IPS-18a (cell line): ENCODE data around the gene OR5AP2.
"Not testable (repeated sequence)": the region's sequence is repeated elsewhere in the genome, so short reads cannot be mapped to it uniquely, and the experiment has no call there.

ENCODE experiments used
- H3K27ac ChIP-seq: one replicate; pipeline ENCODE4 v1.5.1; 2013; ENCODE audit warnings: low read length
- H3K27me3 ChIP-seq: one replicate; pipeline ENCODE4 v1.6.1; 2013; ENCODE audit warnings: mild to moderate bottlenecking, low read length; ENCODE audit not compliant: control insufficient read depth, insufficient read depth
- H3K36me3 ChIP-seq: one replicate; pipeline ENCODE4 v1.6.1; 2013; ENCODE audit warnings: low read depth, low read length; ENCODE audit not compliant: control insufficient read depth
- H3K4me1 ChIP-seq: one replicate; pipeline ENCODE4 v1.6.1; 2013; ENCODE audit warnings: low read depth, low read length; ENCODE audit not compliant: control insufficient read depth
- H3K4me3 ChIP-seq: one replicate; pipeline ENCODE4 v1.5.1; 2013; ENCODE audit warnings: low read length
- H3K9ac ChIP-seq: one replicate; pipeline ENCODE4 v1.6.1; 2013; ENCODE audit warnings: mild to moderate bottlenecking, low read length, moderate library complexity
- H3K9me3 ChIP-seq: one replicate; pipeline ENCODE4 v1.6.1; 2013; ENCODE audit warnings: low read depth, low read length; ENCODE audit not compliant: control insufficient read depth

The OR5AP2 gene

DNA sequence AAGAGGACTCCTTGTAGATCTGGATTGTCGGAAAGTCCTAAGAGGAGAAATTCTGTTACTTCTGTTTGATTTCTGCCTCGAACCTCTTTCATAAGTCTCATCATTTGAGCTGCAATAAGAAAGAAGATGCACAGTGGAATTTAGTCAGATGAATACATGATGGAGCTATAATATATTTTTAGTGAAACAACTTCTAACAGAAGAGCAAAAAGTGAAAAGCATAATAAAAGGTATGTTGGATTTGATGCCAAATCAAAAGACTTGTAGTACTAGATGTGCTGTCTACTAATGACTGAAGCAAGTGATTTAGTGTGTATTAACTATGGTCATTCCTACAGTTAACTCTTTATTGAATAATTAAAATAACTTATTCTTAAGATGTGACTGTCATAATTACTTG is at the start of gene OR5AP2:
Gene OR5AP2 (minus strand): TSS at position 101 of the 400 bp plus-strand sequence. CDS start 0 bp downstream, at position 101.
- H3K36me3 ChIP-seq = no peaks in the 10 kb centered on the region
- H3K27me3 ChIP-seq = no peaks in the 10 kb centered on the region
- H3K4me3 ChIP-seq = no peak within 1 kb of the TSS
- H3K27ac ChIP-seq = no peak within 1 kb of the TSS
- H3K4me1 ChIP-seq = no peaks in the 10 kb centered on the region
- H3K9me3 ChIP-seq = no peaks in the 10 kb centered on the region
- no peak within 1 kb of the TSS for H3K9ac ChIP-seq

DNA sequence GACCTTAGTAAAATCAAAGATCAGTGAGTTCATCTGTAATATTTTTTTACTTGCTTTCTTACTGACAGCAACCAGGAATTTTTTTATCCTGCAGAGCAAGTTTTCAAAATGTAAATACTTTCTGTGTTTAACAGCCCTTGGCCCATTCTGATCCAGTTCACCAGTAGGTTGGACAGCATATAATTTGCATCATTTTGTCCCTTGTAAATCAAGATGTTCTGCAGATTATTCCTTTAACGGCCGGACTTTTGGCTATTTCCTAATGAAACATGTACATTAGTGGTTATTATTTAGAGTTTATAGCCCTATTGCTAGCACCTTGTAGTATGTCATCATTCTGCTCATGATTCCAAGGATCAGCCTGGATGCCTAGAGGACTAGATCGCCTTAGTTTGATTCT is 48.9 kb upstream of the OR5AP2 start:
- H3K4me3 ChIP-seq, H3K27ac ChIP-seq, H3K4me1 ChIP-seq, H3K9ac ChIP-seq, H3K27me3 ChIP-seq, H3K36me3 ChIP-seq, H3K9me3 ChIP-seq: not testable (repeated sequence)

GRCh38 chr11:56688554-56689100 is 46.4 kb upstream of the OR5AP2 start:
- Histone ChIP-seq H3K27me3 (no peaks in the 10 kb centered on the region), H3K9me3 (no peaks in the 10 kb centered on the region), H3K36me3 (no peaks in the 10 kb centered on the region), H3K4me3 (no peak overlapping the region), H3K27ac (no peak overlapping the region), H3K4me1 (no peaks in the 10 kb centered on the region), H3K9ac (no peak overlapping the region)

DNA sequence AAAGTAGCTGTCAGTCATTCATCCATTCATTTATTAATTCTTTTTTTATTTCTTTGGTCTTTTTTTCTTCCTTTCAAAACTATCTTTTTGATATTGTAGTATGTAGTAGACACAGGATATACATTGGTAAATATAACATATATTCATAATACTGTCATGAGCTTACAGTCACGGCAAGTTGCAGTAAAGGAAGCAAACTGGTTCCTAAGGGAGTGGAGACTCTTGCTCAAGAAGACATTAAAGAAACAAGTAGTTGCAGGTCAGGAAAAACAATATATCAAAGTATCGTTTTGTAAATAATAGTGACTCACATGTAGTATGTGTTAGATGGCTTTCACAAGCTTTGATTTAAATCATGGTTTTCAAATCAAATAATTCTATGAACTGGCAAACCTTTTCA is 28.7 kb upstream of the OR5AP2 start:
- Histone ChIP-seq H3K4me3 (no peak overlapping the region), H3K36me3 (no peaks in the 10 kb centered on the region), H3K27ac (no peak overlapping the region), H3K27me3 (no peaks in the 10 kb centered on the region), H3K4me1 (no peaks in the 10 kb centered on the region), H3K9ac (no peak overlapping the region), H3K9me3 (no peaks in the 10 kb centered on the region)

- H3K9ac ChIP-seq = no peak within 1 kb of the TSS
- no peak within 1 kb of the TSS for H3K27ac ChIP-seq
- no peaks in the 10 kb centered on the region for H3K27me3 ChIP-seq
- H3K9me3 ChIP-seq = no peaks in the 10 kb centered on the region
- no peaks in the 10 kb centered on the region for H3K36me3 ChIP-seq
- peaks cover 21% of the 10 kb centered on the region for H3K4me1 ChIP-seq
- no peak within 1 kb of the TSS for H3K4me3 ChIP-seq
Measured at GRCh38 chr11:56663386-56663785, 21.1 kb upstream of the OR5AP2 start, which contains the start of gene OR5AR1. OR5AR1 (plus strand) TSS chr11:56663686; CDS start chr11:56663686, 0 bp downstream.

- peak overlapping the region; percentile 87 for H3K27ac ChIP-seq
- H3K9ac ChIP-seq = peak overlapping the region; percentile 35
- no peaks in the 10 kb centered on the region for H3K36me3 ChIP-seq
- H3K4me3 ChIP-seq = peak overlapping the region; percentile 44
- H3K9me3 ChIP-seq = no peaks in the 10 kb centered on the region
- peaks cover 21% of the 10 kb centered on the region for H3K4me1 ChIP-seq
- no peaks in the 10 kb centered on the region for H3K27me3 ChIP-seq
Measured at GRCh38 chr11:56659755-56660154, 17.5 kb upstream of the OR5AP2 start.

- no peaks in the 10 kb centered on the region for H3K4me1 ChIP-seq
- H3K9ac ChIP-seq = no peak overlapping the region
- H3K27ac ChIP-seq = no peak overlapping the region
- no peaks in the 10 kb centered on the region for H3K9me3 ChIP-seq
- H3K4me3 ChIP-seq = no peak overlapping the region
- H3K27me3 ChIP-seq = no peaks in the 10 kb centered on the region
- no peaks in the 10 kb centered on the region for H3K36me3 ChIP-seq
Measured at GRCh38 chr11:56637500-56637899, 4.7 kb downstream of the OR5AP2 start.

DNA sequence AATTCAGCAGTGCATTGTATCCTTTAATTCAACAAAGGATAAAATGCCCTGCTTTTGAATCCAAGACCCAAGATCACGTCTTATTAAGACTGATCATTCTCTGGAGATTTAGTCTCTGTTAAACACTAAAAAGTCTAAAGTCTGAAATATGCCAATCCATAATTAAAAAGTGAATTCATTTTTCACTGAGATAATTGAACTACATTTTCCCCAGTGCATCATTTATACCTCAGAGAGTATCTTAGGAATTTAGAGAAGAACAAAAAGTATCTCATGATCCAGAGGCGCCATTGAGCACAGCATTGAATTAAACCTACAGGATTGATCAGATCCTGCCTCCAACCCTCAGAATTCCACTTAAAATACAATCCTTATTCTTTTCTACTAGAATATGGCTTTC is 5.4 kb downstream of the OR5AP2 start:
- no peaks in the 10 kb centered on the region for H3K27me3 ChIP-seq

DNA sequence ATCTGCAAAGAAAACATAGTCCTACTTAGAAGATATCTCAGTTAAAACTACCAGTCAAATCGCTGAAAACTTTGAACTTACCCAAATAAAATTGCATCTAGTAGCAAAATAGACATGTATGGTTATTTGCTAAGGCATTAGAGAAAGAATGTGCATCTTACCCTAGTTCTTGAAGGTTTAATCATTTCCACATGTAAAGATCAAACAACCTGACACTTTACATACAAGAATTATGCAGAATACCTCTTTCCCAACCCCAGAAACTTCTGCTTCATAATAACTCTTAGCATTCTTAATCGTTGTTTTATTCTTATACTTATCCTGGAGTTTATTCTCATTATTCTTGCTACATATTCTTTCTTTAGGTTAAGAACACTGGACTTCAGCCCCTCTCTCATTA is 9.9 kb downstream of the OR5AP2 start:
- no peak overlapping the region for H3K27ac ChIP-seq
- no peaks in the 10 kb centered on the region for H3K27me3 ChIP-seq
- no peak overlapping the region for H3K9ac ChIP-seq
- H3K9me3 ChIP-seq = no peaks in the 10 kb centered on the region
- no peaks in the 10 kb centered on the region for H3K36me3 ChIP-seq
- H3K4me3 ChIP-seq = no peak overlapping the region
- H3K4me1 ChIP-seq = no peaks in the 10 kb centered on the region

More for the DNA sequence above, 5.4 kb downstream of the OR5AP2 start:
- H3K27ac ChIP-seq = no peak overlapping the region
- no peak overlapping the region for H3K9ac ChIP-seq
- no peaks in the 10 kb centered on the region for H3K36me3 ChIP-seq
- no peaks in the 10 kb centered on the region for H3K4me1 ChIP-seq
- no peak overlapping the region for H3K4me3 ChIP-seq
- no peaks in the 10 kb centered on the region for H3K9me3 ChIP-seq

DNA sequence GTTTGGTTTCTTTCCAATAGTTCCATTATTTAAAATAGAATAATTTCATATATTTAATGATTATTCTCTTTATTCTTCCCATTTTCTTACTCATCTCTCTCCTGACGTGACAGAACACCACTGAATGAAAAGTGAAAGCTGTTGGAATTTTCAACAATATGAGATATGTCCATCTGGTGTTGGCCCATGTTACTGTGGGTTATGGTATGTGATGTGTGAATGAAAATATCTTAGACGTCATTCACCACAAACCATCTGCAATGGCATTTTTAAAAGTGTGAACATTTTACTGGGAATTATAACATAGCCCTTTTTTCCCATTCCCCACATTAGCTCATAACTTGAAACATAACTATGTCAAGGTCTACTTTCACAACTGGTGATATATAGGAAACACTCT is 16.3 kb downstream of the OR5AP2 start:
- no peak overlapping the region for H3K27ac ChIP-seq
- no peak overlapping the region for H3K4me3 ChIP-seq
- H3K4me1 ChIP-seq = peaks cover 5% of the 10 kb centered on the region
- no peaks in the 10 kb centered on the region for H3K9me3 ChIP-seq
- no peaks in the 10 kb centered on the region for H3K27me3 ChIP-seq
- H3K36me3 ChIP-seq = no peaks in the 10 kb centered on the region
- no peak overlapping the region for H3K9ac ChIP-seq

DNA sequence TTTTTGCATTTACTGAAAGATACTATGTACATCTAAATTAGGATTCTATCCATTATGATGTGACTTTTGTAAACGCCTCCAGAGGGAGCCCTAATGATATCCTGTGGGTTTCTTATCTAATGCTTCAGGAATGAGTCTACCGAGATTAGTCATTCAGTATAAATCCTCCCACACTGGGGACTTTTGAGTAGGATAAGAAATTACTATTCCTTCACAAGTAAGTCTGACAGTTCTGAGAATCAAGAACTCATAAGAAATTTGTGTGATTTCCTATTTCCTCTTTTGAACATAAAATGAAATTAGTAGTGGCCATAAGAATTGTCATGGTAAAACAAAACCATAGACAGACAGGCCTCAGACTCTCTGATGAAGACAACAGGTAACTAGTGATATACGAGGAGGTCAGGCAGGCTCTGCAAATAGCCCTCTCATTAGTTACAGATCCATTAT is 17.6 kb downstream of the OR5AP2 start:
- Histone ChIP-seq H3K9me3 (no peaks in the 10 kb centered on the region), H3K27ac (no peak overlapping the region), H3K27me3 (no peaks in the 10 kb centered on the region), H3K4me3 (no peak overlapping the region), H3K4me1 (peaks cover 8% of the 10 kb centered on the region), H3K36me3 (no peaks in the 10 kb centered on the region), H3K9ac (no peak overlapping the region)

DNA sequence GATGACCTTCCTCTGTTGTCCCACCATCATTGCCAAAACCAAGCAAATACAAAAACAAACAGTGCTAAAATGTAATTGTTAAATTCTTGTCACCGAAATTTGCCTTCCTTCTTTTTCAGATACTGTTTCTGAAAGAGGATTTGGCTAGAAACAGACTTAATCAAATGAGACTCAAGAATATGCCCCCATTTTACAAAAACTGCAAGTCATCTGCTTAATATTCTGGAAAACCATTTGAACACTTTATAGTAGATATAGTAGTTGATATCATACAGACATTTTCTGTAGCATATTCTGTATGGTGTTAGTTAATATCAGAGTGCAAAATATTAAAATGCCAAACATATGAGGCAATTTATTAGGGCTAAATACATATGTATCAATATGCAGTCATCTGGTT is 31.1 kb downstream of the OR5AP2 start:
- no peaks in the 10 kb centered on the region for H3K27me3 ChIP-seq
- H3K4me1 ChIP-seq = no peaks in the 10 kb centered on the region
- H3K4me3 ChIP-seq = no peak overlapping the region
- no peak overlapping the region for H3K9ac ChIP-seq
- H3K9me3 ChIP-seq = no peaks in the 10 kb centered on the region
- H3K36me3 ChIP-seq = no peaks in the 10 kb centered on the region
- H3K27ac ChIP-seq = no peak overlapping the region
